ENCODE data around the gene SHISA5. TPM values are rescaled to one million over a fixed set of nuclear protein-coding genes. Genes with fewer than 3 reads are reported as not detected.

SHISA5 gene
- total RNA-seq, 6 experiments from 2014 or later, result 76.3 to 118 (median 101) TPM

DNA sequence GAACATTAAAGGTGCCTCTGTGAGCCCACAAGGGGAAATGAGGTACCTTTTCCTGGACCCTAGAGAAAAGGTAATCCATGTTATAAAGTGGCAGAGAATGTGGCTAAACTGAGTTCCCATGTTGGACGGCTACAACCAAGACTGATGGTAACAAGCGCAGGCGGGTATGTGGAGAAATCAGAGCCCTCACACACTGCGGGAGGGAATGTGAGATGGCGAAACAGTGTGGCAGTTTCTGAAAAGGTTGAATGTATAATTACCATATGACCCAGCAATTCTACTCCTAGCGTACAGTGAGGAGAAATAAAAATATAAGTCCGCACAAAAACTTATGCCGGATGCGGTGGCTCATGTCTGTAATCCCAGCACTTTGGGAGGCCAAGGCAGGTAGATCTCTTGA is 24.1 kb upstream of the SHISA5 start:
- DNase-seq (no peak), ATAC-seq (no peak)
- no peak overlapping the region for H3K4me3 ChIP-seq
- 76% methylated on average over 7 of the region's 9 CpGs for WGBS (ENCODE audit: insufficient coverage, low coverage, low lambda C conversion rate, missing lambda C conversion rate)
- no peak overlapping the region for H3K27ac ChIP-seq
- no peaks in the 10 kb centered on the region for H3K36me3 ChIP-seq
- TF ChIP-seq, protein P1, sequence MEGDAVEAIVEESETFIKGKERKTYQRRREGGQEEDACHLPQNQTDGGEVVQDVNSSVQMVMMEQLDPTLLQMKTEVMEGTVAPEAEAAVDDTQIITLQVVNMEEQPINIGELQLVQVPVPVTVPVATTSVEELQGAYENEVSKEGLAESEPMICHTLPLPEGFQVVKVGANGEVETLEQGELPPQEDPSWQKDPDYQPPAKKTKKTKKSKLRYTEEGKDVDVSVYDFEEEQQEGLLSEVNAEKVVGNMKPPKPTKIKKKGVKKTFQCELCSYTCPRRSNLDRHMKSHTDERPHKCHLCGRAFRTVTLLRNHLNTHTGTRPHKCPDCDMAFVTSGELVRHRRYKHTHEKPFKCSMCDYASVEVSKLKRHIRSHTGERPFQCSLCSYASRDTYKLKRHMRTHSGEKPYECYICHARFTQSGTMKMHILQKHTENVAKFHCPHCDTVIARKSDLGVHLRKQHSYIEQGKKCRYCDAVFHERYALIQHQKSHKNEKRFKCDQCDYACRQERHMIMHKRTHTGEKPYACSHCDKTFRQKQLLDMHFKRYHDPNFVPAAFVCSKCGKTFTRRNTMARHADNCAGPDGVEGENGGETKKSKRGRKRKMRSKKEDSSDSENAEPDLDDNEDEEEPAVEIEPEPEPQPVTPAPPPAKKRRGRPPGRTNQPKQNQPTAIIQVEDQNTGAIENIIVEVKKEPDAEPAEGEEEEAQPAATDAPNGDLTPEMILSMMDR (IDR thresholded peaks at IDR 0.05), result no peak
- no peak for TF ChIP-seq POLR2A (IDR thresholded peaks at IDR 0.05)
- intact Hi-C loops (cut with DNase I), result no loop called here
- no peaks in the 10 kb centered on the region for H3K4me1 ChIP-seq
- H3K27me3 ChIP-seq, result no peaks in the 10 kb centered on the region
- no peaks in the 10 kb centered on the region for H3K9me3 ChIP-seq

DNA sequence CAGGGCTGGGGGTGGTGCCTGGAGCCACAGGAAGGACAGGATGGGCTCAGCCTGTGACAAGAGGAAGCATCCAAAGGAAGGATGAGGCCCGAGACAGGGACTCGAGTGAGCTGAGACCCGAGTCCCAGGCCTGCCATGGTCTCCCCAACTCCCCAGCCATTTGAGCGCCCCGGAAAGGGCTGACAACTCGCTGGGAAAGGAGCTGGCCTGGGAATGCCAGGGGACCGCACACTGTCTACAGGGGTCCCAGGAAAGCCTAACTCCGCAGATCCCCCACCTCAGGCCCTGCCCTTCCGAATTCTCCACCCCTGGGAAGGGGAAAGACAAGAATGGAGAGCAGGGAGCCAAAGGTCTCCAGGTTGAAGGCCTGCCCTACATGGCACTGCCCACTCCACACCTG is 21.0 kb upstream of the SHISA5 start:
- H3K4me3 ChIP-seq, result no peak overlapping the region
- no peak for DNase-seq
- H3K27ac ChIP-seq, result no peak overlapping the region
- H3K36me3 ChIP-seq, result no peaks in the 10 kb centered on the region
- H3K4me1 ChIP-seq, result no peaks in the 10 kb centered on the region
- no peaks in the 10 kb centered on the region for H3K27me3 ChIP-seq
- no peak for ATAC-seq
- WGBS (ENCODE audit: insufficient coverage, low coverage, low lambda C conversion rate, missing lambda C conversion rate), result no CpG with 5 or more reads among the region's 9 CpGs
- intact Hi-C loops (cut with DNase I), result no loop called here
- TF ChIP-seq, protein P1 (IDR thresholded peaks at IDR 0.05), result no peak
- no peak for TF ChIP-seq POLR2A (IDR thresholded peaks at IDR 0.05)
- no peaks in the 10 kb centered on the region for H3K9me3 ChIP-seq

DNA sequence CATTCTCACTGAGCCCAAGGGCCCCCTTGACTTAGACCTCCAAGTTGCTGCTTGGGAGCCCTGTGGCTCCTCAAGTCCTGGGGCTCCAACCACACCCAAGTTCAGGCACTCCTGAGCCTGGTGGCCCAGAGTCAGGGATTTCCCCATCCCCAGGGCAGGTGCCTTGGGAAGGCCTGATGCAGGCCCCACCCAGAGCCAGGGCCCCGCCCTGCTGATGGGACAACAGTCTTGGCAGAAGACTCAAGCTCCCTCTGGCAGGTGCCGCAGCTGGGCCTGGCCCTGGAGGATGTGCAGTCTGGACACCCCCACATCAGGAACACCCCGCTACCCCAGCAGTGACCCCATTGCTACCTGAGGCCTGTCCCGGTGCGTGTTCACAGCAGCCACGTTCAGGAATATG is 17.7 kb upstream of the SHISA5 start:
- no peaks in the 10 kb centered on the region for H3K36me3 ChIP-seq
- no peak overlapping the region for H3K27ac ChIP-seq
- no peak for ATAC-seq
- H3K4me3 ChIP-seq, result no peak overlapping the region
- no peaks in the 10 kb centered on the region for H3K4me1 ChIP-seq
- TF ChIP-seq POLR2A (IDR thresholded peaks at IDR 0.05), result no peak
- TF ChIP-seq, protein P1 (IDR thresholded peaks at IDR 0.05), result no peak
- intact Hi-C loops (cut with DNase I), result no loop called here
- WGBS (ENCODE audit: insufficient coverage, low coverage, low lambda C conversion rate, missing lambda C conversion rate), result 100% methylated on average over 1 of the region's 6 CpGs
- no peaks in the 10 kb centered on the region for H3K9me3 ChIP-seq
- no peaks in the 10 kb centered on the region for H3K27me3 ChIP-seq
- DNase-seq, result no peak

DNA sequence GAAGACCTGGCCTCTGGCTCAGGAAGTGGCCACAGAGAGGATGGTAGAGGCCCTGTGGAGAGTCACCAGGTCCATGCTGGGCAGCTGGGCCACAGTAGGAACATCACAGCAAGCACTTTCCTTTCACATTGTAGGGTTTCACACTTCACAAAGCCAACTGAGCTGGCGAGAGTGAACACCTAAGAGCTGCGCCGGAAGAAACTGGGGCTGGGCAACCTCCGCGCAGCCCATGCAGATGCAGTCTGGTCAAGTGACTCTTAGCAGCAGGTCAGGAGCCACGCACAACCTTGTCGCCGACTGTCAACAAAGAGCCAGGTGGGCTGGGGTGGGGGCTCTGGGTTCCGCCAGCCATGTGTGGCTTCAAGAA is 15.3 kb upstream of the SHISA5 start:
- H3K27ac ChIP-seq, result no peak overlapping the region

More for the DNA sequence above, 15.3 kb upstream of the SHISA5 start:
- H3K9me3 ChIP-seq, result no peaks in the 10 kb centered on the region
- no peak for ATAC-seq
- no CpG with 5 or more reads among the region's 9 CpGs for WGBS (ENCODE audit: insufficient coverage, low coverage, low lambda C conversion rate, missing lambda C conversion rate)
- no peaks in the 10 kb centered on the region for H3K36me3 ChIP-seq
- H3K27me3 ChIP-seq, result no peaks in the 10 kb centered on the region
- TF ChIP-seq, protein P1 (IDR thresholded peaks at IDR 0.05), result no peak
- no peak for DNase-seq
- intact Hi-C loops (cut with DNase I), result no loop called here
- H3K4me1 ChIP-seq, result no peaks in the 10 kb centered on the region
- H3K4me3 ChIP-seq, result no peak overlapping the region

Data from right lobe of liver (tissue), 6 donors.